Stimulated activated CD4-positive, alpha-beta T cell treated with anti-CD3 and anti-CD28 coated beads, Interleukin-1b, Interleukin-23, amount 100 ng/mL, for 24 hours (primary cell): ENCODE data around the gene EEA1.

Source experiments
- DNase-seq, 4 experiments: peaks; one replicate each; pipeline ENCODE4 v3.0.0-alpha.2; 2020; ENCODE audit warnings: low read depth in 4 of 4, low spot score in 1 of 4

EEA1 gene

DNA sequence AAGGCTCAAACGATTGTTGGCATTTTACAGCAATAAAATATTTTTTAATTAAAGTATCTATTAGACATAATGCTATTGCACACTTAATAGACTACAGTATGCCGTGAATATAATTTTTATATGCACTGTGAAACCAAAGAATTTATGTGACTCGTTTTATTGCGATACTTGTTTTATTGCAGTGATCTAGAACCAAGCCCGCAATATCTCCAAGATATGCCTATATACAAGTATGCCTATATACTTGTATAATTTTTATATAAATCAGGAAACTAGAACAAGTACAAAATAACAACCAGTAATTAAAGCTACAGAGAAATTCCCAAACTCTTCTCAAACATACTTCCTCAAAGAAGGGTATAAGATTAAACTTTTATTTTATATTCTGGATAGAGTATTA is 31.3 kb downstream of the EEA1 start:
- no peak for DNase-seq

- no peak for DNase-seq
Measured at GRCh38 chr12:92890601-92891106, 38.4 kb downstream of the EEA1 start.

GRCh38 chr12:92886131-92886530 is 43.0 kb downstream of the EEA1 start:
- no peak for DNase-seq

DNA sequence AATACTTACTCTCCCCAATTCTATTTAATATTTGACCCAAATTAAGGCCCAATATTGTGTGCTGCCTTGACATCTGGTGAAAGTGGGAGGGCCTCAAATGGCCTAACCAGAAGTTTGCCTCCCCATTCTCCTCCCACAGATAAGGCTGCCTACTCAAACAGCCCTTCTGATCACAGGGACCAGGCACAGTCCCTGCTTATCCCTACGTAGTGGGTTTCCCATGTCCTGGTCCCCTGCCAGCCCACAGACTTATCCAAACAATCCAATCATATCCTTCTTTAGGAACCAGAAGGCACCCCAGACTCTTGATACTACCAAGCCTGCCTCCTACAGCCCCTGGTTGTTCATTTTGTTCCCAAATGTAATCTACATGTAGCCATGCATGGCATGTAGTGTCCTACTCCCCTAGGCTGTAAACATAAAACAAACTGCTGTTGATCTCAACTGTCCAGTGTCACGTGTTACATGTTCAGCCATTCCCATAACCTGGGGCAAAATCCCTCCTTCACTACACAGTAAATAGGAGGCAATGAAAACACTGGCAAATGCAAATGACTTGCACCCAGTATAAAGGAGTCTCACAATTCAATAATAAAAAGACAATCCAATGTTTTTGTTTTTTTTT is 49.3 kb downstream of the EEA1 start:
- no peak for DNase-seq

- no peak for DNase-seq
Measured at GRCh38 chr12:92877904-92878303, 51.2 kb downstream of the EEA1 start.

GRCh38 chr12:92876496-92876895 is 52.6 kb downstream of the EEA1 start:
- no peak for DNase-seq

DNA sequence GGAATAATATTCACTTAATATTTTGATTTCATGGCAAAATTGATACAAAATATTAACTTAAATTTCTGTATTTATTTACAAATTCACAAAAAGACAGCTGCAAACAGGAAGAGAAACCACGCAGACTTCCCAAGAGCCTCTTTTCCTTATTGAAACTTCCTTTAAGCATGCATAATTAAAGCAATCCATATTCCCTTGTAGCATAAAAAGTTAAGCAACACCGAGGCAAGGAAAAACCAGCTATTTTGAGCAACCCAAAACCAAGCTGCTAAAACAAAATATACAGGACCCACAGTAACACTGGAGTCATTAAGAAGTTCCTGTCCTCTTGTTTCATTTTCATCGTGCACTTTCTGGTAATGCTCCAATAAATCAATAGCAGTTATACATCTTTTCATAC is 58.0 kb downstream of the EEA1 start:
- DNase-seq: no peak

GRCh38 chr12:92866418-92866817 is 62.7 kb downstream of the EEA1 start:
- DNase-seq: no peak

- no peak for DNase-seq
Measured at GRCh38 chr12:92863251-92863650, 65.8 kb downstream of the EEA1 start.

- DNase-seq: no peak
Measured at GRCh38 chr12:92861381-92861780, 67.7 kb downstream of the EEA1 start.

DNA sequence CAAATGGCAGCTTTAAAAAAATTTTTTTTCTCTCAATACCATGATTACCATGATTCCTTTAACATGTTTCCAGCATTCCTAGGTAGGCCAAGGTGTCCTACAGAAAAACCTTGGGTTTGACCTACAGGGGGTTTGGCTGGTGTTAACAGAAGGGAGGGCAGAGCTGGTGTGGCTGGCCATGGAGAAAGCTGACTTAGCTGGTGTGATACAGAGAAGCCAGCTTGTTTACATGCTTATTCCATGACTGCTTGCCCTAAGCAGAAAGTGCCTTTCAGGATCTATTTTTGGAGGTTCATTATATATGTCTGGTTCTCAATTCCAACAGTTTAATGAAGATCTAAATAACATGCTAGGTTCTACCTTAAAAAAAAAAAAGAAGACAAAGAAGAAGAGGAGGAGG is 68.6 kb downstream of the EEA1 start:
- DNase-seq: no peak

DNA sequence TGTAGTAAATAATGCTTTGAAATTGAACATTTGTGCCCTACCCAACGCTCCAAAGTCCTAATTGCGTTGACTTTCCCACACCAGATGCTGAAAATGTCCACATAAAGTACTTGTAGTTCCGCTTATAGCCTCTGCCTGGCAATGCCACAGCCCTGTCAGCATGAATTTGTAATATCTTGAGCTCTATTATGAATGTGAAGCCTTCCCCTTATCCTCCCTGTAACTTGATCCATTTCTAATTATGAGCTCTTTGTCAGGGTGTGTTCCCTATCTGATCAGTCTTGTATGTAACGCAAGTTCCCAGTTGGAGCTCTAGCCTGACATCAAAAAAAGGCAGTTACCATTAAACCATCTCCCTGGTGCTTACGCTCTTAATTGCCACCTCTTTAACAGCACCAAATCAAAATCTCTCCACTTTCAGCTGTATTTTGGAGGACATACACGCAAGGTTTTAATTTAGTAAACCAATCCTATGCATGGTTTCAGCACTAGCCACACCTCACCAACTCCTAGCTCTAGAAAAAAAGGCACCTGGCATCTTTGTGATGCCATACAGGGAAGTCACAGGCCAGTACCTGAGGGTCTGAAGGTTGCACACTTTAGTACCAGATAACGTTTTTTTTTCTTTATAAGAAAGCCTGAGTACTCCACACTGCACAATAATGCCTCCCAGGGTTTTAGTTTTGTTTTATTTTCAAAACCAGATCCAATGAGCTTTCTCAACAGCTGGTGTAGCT is 69.3 kb downstream of the EEA1 start:
- DNase-seq: no peak

DNA sequence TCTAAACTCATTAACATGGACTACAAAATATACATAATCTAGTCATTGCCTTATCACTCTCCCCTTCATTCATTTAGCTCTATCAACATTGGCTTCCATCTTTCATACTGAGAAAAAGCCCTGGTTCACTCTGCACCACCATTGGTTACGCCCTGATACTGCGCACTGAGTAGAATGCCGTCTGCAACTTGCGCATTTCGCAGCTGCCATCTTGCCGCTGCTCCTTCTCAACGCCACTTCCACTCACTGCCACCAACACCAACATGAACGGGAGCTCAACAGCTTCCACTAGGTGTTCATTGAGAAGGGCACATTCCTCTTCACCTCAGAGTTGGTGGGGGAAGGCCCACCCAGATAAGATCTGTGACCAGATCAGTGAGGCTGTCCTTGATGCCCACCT is 71.3 kb downstream of the EEA1 start:
- no peak for DNase-seq

GRCh38 chr12:92854344-92854743 is 74.8 kb downstream of the EEA1 start:
- DNase-seq: no peak

- no peak for DNase-seq
Measured at GRCh38 chr12:92848740-92849139, 80.4 kb downstream of the EEA1 start.

GRCh38 chr12:92847368-92847767 is 81.7 kb downstream of the EEA1 start:
- DNase-seq: no peak

DNA sequence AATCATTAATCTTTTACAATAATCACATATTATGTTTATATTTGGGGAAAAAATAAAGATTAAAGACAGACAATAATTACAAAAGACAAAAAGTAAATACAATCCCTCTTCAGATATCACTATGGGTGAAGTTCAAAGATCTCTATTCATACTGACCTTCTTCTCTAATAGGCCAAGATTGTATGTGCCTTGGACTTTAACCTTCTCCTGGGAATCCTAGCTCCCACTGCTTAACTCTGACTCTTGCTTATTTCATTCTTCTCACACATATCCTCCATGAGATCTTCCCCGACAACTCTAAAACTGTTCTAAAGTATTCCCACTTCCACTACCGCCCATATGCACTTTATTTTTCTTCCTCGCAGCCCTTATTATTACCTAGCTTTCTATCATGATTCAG is 83.8 kb downstream of the EEA1 start:
- DNase-seq: no peak

GRCh38 chr12:92844151-92844763 is 84.8 kb downstream of the EEA1 start:
- no peak for DNase-seq

DNA sequence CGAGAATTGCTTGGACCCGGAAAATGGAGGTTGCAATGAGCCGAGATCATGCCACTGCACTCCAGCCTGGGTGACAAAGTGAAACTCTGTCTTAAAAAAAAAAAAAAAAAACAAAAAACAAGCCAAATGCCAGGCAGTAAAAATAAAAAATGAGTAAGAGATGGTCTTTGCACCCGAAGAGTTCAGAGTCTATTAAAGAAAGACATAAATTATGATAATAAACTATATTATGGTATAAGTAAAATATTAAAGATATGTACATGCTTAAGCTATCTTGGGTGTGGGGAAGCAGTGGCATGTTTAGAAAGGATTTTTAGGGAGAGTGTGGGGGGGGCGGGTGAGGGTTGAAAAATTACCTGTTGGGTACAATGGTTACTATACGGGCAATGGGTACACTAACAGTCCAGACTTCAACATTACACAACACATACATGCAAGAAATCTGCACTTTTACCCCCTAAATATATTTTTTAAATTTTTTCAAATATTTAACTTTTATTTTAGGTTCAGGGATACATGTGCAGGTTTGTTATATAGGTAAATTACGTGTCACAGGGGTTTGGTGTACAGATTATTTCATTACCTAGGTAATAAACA is 99.3 kb downstream of the EEA1 start:
- no peak for DNase-seq

DNA sequence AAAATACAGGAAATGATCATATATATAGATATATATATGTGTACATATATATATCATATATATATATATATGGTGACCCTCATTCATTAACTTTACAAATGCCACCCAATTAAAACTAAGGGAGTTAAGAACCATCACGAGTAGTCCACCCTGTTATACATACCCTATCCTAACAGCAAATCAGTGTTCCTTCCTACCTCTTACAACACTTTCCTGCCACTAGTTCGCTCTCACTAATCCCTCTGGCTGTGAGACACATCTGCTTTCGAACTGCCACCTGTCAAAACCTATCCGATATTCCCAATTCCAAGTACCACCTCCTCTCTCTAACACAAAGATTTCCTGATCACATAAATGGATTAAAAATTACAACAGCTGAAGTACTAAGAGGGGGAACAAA is 100.5 kb downstream of the EEA1 start:
- DNase-seq: no peak

DNA sequence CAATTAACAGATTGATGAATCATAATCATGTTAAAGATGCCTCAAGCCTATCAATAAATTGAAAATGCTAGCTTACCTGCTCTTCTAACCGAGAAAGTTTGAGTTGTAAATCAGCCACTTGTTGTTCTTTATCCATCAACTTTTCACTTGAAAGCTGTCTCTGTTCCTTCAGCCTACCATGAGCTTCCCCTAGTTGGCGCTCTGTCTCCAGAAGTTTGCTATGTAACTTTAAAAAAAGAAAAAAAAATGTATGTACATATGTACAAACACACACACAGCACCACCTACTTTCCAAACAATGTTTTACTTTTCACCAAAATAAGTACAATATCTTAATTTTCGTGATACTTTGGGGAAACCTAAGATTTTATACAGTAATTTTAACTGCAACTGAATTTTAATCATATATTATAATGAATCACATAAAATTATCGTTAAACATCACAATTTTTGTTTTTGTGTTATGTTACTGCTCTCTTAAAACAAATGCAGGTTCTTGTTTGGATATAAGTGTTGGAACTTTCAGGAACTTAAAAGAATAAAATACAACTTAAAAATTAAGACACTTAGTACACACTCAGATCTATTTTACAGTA is 101.2 kb downstream of the EEA1 start:
- peak in 1 of 4 experiments; percentile 6 for DNase-seq

DNA sequence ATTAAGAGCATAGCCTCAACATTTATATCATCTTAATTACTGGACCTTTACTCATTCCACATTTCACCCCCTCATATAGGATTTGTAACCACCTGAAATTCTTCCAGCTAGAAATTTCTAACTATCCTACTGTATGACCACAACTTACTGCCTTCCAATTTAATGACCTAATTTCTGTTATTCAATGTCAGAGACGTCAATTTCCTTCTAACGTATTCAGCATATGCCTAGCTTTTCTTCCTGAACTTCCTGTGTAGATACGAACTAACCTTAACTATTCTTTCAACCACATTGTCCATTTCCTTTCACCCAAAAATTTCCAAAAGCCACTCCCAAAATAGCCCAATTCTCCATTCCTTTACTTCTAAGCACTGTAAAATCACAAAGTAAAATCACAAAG is 108.0 kb downstream of the EEA1 start:
- DNase-seq: no peak
